ENCODE results near the gene ANKRD13A. TPM values are rescaled to one million over a fixed set of nuclear protein-coding genes. Genes with fewer than 3 reads are reported as not detected.

The ANKRD13A gene
- total and polyA plus RNA-seq, 2 donors (not counting 3 experiments of a cell fraction or from before 2014, with no cell fraction given) = 37.0 to 43.9 TPM

- FAIRE-seq = no peak
- no TSS peak for BruUV-seq (replicated peaks)
- ChIA-PET CTCF (no interaction called here), POLR2A (no interaction called here)
- Histone ChIP-seq H2AFZ (ENCODE audit: low read depth, low read length) (no peak overlapping the region), H3K4me3 (replicated peaks in 1 of 3; ENCODE audit: insufficient read depth in 1 of 3, low read depth in 1 of 3, low read length in 3 of 3) (no peak overlapping the region), H3K9me1 (replicated peaks; ENCODE audit: control insufficient read depth, extremely low read depth, insufficient read depth, low read length) (no peaks in the 10 kb centered on the region), H3K9me3 (replicated peaks; ENCODE audit: control insufficient read depth, insufficient read depth, low read length) (no peaks in the 10 kb centered on the region), H3K27me3 (ENCODE audit: control insufficient read depth in 2 of 2, insufficient read depth in 2 of 2, low read length in 2 of 2) (no peaks in the 10 kb centered on the region), H4K20me1 (replicated peaks; ENCODE audit: control insufficient read depth, extremely low read depth, insufficient read depth, low read length) (no peaks in the 10 kb centered on the region), H3K4me2 (ENCODE audit: insufficient read depth, low read length) (no peak overlapping the region), H3K9ac (replicated peaks; ENCODE audit: extremely low read depth, insufficient read depth, low read length) (no peak overlapping the region), H3K79me2 (ENCODE audit: control insufficient read depth, insufficient read depth, low read length) (no peaks in the 10 kb centered on the region), H3K4me1 (ENCODE audit: control insufficient read depth, extremely low read depth, insufficient read depth, low read length) (peaks cover 16% of the 10 kb centered on the region), H3K36me3 (ENCODE audit: control insufficient read depth in 2 of 2, extremely low read depth in 1 of 2, insufficient read depth in 2 of 2, low read length in 2 of 2) (peaks cover 13 to 17% of the 10 kb centered on the region in 2 experiments), H3K27ac (ENCODE audit: insufficient read depth, low read depth, low read length) (no peak overlapping the region)
- dilution Hi-C loops (cut with MboI; ENCODE audit: extremely low pct_ligation_motif_present, low sequenced_read_pairs) = no loop called here
- TF ChIP-seq MAX (IDR thresholded peaks at IDR 0.05; ENCODE audit: insufficient read depth, insufficient read length) (no peak), MYC (IDR thresholded peaks at IDR 0.05; ENCODE audit: low read depth, low read length) (no peak), POLR2A (IDR thresholded peaks at IDR 0.05; ENCODE audit: low read depth, low read length) (no peak), POLR2AphosphoS5 (IDR thresholded peaks at IDR 0.05; ENCODE audit: insufficient read depth, low read depth, low read length) (no peak), JUN (IDR thresholded peaks at IDR 0.05; ENCODE audit: borderline replicate concordance, insufficient read depth, insufficient read length, low read depth) (no peak), EZH2 (IDR thresholded peaks at IDR 0.05; ENCODE audit: borderline replicate concordance, low read depth, low read length, severe bottlenecking) (no peak), FOS (IDR thresholded peaks at IDR 0.05; ENCODE audit: borderline replicate concordance, insufficient read depth, low read length) (no peak), GATA2 (IDR thresholded peaks at IDR 0.05; ENCODE audit: insufficient read depth, insufficient read length, low read depth, low read length) (no peak)
- TF ChIP-seq, protein P1, sequence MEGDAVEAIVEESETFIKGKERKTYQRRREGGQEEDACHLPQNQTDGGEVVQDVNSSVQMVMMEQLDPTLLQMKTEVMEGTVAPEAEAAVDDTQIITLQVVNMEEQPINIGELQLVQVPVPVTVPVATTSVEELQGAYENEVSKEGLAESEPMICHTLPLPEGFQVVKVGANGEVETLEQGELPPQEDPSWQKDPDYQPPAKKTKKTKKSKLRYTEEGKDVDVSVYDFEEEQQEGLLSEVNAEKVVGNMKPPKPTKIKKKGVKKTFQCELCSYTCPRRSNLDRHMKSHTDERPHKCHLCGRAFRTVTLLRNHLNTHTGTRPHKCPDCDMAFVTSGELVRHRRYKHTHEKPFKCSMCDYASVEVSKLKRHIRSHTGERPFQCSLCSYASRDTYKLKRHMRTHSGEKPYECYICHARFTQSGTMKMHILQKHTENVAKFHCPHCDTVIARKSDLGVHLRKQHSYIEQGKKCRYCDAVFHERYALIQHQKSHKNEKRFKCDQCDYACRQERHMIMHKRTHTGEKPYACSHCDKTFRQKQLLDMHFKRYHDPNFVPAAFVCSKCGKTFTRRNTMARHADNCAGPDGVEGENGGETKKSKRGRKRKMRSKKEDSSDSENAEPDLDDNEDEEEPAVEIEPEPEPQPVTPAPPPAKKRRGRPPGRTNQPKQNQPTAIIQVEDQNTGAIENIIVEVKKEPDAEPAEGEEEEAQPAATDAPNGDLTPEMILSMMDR (IDR thresholded peaks at IDR 0.05; ENCODE audit: extremely low read depth in 1 of 2, insufficient read depth in 1 of 2, low read depth in 1 of 2, low read length in 2 of 2) = no peak
- DNase-seq (ENCODE audit: low read depth, low spot score) = no peak
- intact Hi-C loops (cut with micrococcal nuclease) = no loop called here
Observed at GRCh38 chr12:109961612-109962011, 37.6 kb upstream of the ANKRD13A start.
